OCI-LY1 (cell line): ENCODE data around the gene IL16.
"Not testable (repeated sequence)": the region's sequence is repeated elsewhere in the genome, so short reads cannot be mapped to it uniquely, and the experiment has no call there.

Source experiments
- H2AFZ ChIP-seq: fragments of 200-600 bp; sonication (generic), shearing (Covaris generic); 2 replicates; pipeline ENCODE4 v1.6.0; 2014; ENCODE audit warnings: antibody characterized with exemption, mild to moderate bottlenecking, low read length
- H3F3A ChIP-seq: fragments of 200-600 bp; sonication (generic), shearing (Covaris generic); 2 replicates; pipeline ENCODE4 v1.6.0; 2014; ENCODE audit warnings: mild to moderate bottlenecking, antibody characterized with exemption, low read length, moderate library complexity; ENCODE audit not compliant: insufficient read depth
- H3K27ac ChIP-seq: fragments of 200-600 bp; sonication (generic); 2 replicates; pipeline ENCODE4 v1.5.1; 2014; ENCODE audit warnings: low read length, mixed run types, mild to moderate bottlenecking, low read depth; ENCODE audit not compliant: poor library complexity, severe bottlenecking
- H3K27me3 ChIP-seq: fragments of 200-600 bp; sonication (generic); 2 replicates; pipeline ENCODE4 v1.6.0; 2014; ENCODE audit warnings: antibody characterized with exemption, mild to moderate bottlenecking, low read length, moderate library complexity; ENCODE audit not compliant: insufficient read depth
- H3K36me3 ChIP-seq: fragments of 200-600 bp; sonication (generic); 2 replicates; pipeline ENCODE4 v1.6.1; 2014; ENCODE audit warnings: mild to moderate bottlenecking, antibody characterized with exemption, low read length, moderate library complexity, mixed read lengths; ENCODE audit not compliant: insufficient read depth
- H3K4me1 ChIP-seq: fragments of 200-600 bp; sonication (generic); 2 replicates; pipeline ENCODE4 v1.5.1; 2014; ENCODE audit warnings: mild to moderate bottlenecking, low read length, moderate library complexity; ENCODE audit not compliant: insufficient read depth, severe bottlenecking
- H3K4me2 ChIP-seq: fragments of 200-600 bp; sonication (generic), shearing (Covaris generic); 2 replicates; pipeline ENCODE4 v1.6.1; 2014; ENCODE audit warnings: low read length
- H3K4me3 ChIP-seq: fragments of 200-600 bp; sonication (generic); 2 replicates; pipeline ENCODE4 v1.5.1; 2014; ENCODE audit warnings: low read length, low read depth, mild to moderate bottlenecking, mixed read lengths; ENCODE audit not compliant: poor library complexity, severe bottlenecking
- H3K79me2 ChIP-seq: fragments of 200-600 bp; shearing (Covaris generic); 2 replicates; pipeline ENCODE4 v1.6.1; 2016; ENCODE audit warnings: mixed run types, low read length, mixed read lengths; ENCODE audit not compliant: insufficient read depth
- H3K9ac ChIP-seq: fragments of 200-600 bp; sonication (generic), shearing (Covaris generic); 2 replicates; pipeline ENCODE4 v1.6.1; 2014; ENCODE audit warnings: mild to moderate bottlenecking, low read length, mixed read lengths
- H3K9me2 ChIP-seq: fragments of 200-600 bp; sonication (generic), shearing (Covaris generic); 2 replicates; pipeline ENCODE4 v1.6.1; 2014; ENCODE audit warnings: low read depth, mild to moderate bottlenecking, low read length, mixed read lengths
- H3K9me3 ChIP-seq: fragments of 200-600 bp; shearing (Covaris generic); 2 replicates; pipeline ENCODE4 v1.6.1; 2014; ENCODE audit warnings: low read length, mixed read lengths
- H4K20me1 ChIP-seq: fragments of 200-600 bp; sonication (generic), shearing (Covaris generic); 2 replicates; pipeline ENCODE4 v1.6.0; 2016; ENCODE audit warnings: mild to moderate bottlenecking, low read length; ENCODE audit not compliant: insufficient read depth
- EZH2 ChIP-seq: fragments of 200-600 bp; sonication (generic), shearing (Covaris generic); IDR thresholded peaks from 2 replicates; pipeline ENCODE4 v1.8.0; 2017; ENCODE audit warnings: borderline replicate concordance, mixed run types, mild to moderate bottlenecking, antibody characterized with exemption, low read length, moderate library complexity, mixed read lengths
- TF ChIP-seq, protein P1 (sequence below): fragments of 200-600 bp; sonication (generic), shearing (Covaris generic); IDR thresholded peaks from 2 replicates; pipeline ENCODE4 v1.5.1; 2017; ENCODE audit warnings: mild to moderate bottlenecking, antibody characterized with exemption, low read length, moderate library complexity, mixed read lengths

The IL16 gene

DNA sequence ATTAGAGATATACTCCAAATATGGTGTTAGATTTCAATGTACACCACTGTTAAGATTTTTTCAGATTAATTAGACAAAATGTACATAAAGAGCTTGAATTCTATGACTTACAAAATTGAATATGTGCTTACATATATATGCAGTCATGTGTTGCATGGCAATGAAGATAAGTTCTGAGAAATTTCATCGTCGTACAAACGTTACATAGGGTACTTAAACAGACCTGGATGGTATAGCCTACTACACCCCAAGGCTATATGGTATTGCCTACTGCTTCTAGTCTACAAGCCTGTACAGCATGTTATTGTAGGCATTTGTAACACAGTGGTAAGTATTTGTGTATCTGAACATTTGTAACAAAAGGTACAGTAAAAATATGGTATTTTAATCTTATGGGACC lies 9.3 kb downstream of the IL16 start:
- no peaks in the 10 kb centered on the region for H4K20me1 ChIP-seq

DNA sequence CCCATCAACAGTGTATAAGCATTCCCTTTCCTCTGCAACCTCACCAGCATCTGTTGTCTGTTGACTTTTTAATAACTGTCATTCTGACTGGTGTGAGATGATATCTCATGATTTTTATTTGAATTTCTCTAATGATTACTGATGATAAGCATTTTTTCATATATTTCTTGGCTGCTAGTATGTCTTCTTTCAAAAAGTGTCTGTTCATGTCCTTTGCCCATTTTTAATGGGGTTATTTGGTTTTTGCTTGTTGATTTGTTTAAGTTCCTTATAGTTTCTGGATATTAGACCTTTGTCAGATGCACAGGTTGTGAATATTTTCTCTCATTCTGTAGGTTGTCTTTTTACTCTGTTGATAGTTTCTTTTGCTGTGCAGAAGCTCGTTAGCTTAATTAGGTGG lies 11.3 kb downstream of the IL16 start:
- H3K4me3 ChIP-seq, H3K4me1 ChIP-seq, H3K9me2 ChIP-seq, H3K27ac ChIP-seq, H3K9me3 ChIP-seq, H3K4me2 ChIP-seq, H3K9ac ChIP-seq, H3F3A ChIP-seq, H4K20me1 ChIP-seq, H2AFZ ChIP-seq, H3K27me3 ChIP-seq, H3K36me3 ChIP-seq, H3K79me2 ChIP-seq: not testable (repeated sequence)

More for the DNA sequence above, 9.3 kb downstream of the IL16 start:
- no peaks in the 10 kb centered on the region for H3K27me3 ChIP-seq
- no peaks in the 10 kb centered on the region for H3K9me3 ChIP-seq
- no peaks in the 10 kb centered on the region for H3K36me3 ChIP-seq
- H3K4me1 ChIP-seq, result no peaks in the 10 kb centered on the region
- H2AFZ ChIP-seq, result no peak overlapping the region
- no peak overlapping the region for H3K27ac ChIP-seq
- no peak overlapping the region for H3K4me3 ChIP-seq
- H3K4me2 ChIP-seq, result no peak overlapping the region
- H3K9ac ChIP-seq, result no peak overlapping the region
- no peaks in the 10 kb centered on the region for H3K9me2 ChIP-seq
- H3F3A ChIP-seq, result no peaks in the 10 kb centered on the region
- TF ChIP-seq EZH2, result no peak
- TF ChIP-seq, protein P1, sequence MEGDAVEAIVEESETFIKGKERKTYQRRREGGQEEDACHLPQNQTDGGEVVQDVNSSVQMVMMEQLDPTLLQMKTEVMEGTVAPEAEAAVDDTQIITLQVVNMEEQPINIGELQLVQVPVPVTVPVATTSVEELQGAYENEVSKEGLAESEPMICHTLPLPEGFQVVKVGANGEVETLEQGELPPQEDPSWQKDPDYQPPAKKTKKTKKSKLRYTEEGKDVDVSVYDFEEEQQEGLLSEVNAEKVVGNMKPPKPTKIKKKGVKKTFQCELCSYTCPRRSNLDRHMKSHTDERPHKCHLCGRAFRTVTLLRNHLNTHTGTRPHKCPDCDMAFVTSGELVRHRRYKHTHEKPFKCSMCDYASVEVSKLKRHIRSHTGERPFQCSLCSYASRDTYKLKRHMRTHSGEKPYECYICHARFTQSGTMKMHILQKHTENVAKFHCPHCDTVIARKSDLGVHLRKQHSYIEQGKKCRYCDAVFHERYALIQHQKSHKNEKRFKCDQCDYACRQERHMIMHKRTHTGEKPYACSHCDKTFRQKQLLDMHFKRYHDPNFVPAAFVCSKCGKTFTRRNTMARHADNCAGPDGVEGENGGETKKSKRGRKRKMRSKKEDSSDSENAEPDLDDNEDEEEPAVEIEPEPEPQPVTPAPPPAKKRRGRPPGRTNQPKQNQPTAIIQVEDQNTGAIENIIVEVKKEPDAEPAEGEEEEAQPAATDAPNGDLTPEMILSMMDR, result no peak
- H3K79me2 ChIP-seq, result no peaks in the 10 kb centered on the region

DNA sequence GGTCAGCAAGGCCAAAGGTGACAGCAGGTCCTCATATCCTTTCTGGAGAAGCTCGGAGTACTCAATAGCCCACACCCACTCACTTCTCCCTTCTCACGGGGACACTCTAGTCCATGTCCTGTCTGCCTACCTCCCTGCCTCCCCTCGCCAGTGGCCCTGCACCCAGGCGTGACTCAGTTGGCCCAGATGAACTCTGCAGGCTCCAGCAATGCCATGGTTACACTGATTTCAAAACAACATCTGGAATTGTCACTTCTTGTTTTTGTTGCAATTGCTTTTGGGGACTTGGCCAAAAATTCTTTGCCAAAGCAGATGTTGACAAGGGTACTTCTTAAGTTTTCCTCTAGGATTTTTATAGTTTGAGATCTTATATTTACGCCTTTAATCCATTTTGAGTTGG lies 13.0 kb downstream of the IL16 start:
- no peaks in the 10 kb centered on the region for H3K36me3 ChIP-seq
- TF ChIP-seq, protein P1, result no peak
- no peak for TF ChIP-seq EZH2
- H3K4me3 ChIP-seq, result no peak overlapping the region
- H2AFZ ChIP-seq, result no peak overlapping the region
- no peak overlapping the region for H3K4me2 ChIP-seq
- H3K79me2 ChIP-seq, result no peaks in the 10 kb centered on the region
- no peaks in the 10 kb centered on the region for H3F3A ChIP-seq
- H4K20me1 ChIP-seq, result no peaks in the 10 kb centered on the region
- H3K27me3 ChIP-seq, result no peaks in the 10 kb centered on the region
- no peaks in the 10 kb centered on the region for H3K9me2 ChIP-seq
- H3K9me3 ChIP-seq, result no peaks in the 10 kb centered on the region
- H3K4me1 ChIP-seq, result no peaks in the 10 kb centered on the region
- H3K9ac ChIP-seq, result no peak overlapping the region
- H3K27ac ChIP-seq, result no peak overlapping the region

DNA sequence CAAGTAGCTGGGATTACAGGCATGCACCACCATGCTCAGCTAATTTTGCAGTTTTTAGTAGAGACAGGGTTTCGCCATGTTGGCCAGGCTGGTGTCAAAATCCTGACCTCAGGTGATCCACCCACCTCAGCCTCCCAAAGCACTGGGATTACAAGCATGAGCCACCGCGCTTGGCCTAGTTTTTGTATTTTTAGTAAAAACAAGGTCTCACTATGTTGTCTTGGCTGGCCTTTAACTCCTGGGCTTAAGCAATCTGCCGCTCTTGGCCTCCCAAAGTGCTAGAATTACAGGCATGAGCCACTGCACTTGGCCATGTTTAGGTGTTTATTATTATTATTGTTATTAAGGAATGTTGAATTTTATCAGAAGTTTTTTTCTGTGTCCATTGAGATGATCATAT lies 14.7 kb downstream of the IL16 start:
- TF ChIP-seq, protein P1, result no peak
- no peak for TF ChIP-seq EZH2
- Histone ChIP-seq H3K4me1 (no peaks in the 10 kb centered on the region), H3K9me3 (no peaks in the 10 kb centered on the region), H3K9ac (no peak overlapping the region), H3K4me3 (no peak overlapping the region), H2AFZ (no peak overlapping the region), H3F3A (no peaks in the 10 kb centered on the region), H3K79me2 (no peaks in the 10 kb centered on the region), H3K27ac (no peak overlapping the region), H3K4me2 (no peak overlapping the region), H3K9me2 (no peaks in the 10 kb centered on the region), H4K20me1 (no peaks in the 10 kb centered on the region), H3K27me3 (no peaks in the 10 kb centered on the region), H3K36me3 (no peaks in the 10 kb centered on the region)
